Activated CD8-positive, alpha-beta T cell treated with anti-CD3 and anti-CD28 coated beads for 36 hours (primary cell): Measurements from ENCODE around the gene VWA3B. TPM values are rescaled to one million over a fixed set of nuclear protein-coding genes. Genes with fewer than 3 reads are reported as not detected.
A peak's percentile ranks its signal among the peaks of the same experiment; 100 is the strongest.

Source experiments
- ATAC-seq: fragments of 200-7000 bp; cut with Tn5 transposase; one replicate; pipeline ENCODE4 v1.10.0; 2021; ENCODE audit warnings: mild to moderate bottlenecking, moderate library complexity
- CTCF ChIA-PET: fragments of 350-600 bp; sonication (Branson Sonifier 250); formaldehyde crosslinking; loops from one replicate; lab custom pipeline; 2021; ENCODE audit warnings: antibody characterized with exemption; lab: Charles Lee
- POLR2A ChIA-PET: fragments of 350-600 bp; sonication (Branson Sonifier 250); formaldehyde crosslinking; loops from one replicate; lab custom pipeline; 2021; ENCODE audit warnings: antibody characterized with exemption; lab: Charles Lee
- DNase-seq: peaks from one replicate; pipeline ENCODE4 v3.0.0-alpha.2; 2020
- H3K27ac Mint-ChIP-seq: one replicate; pipeline ENCODE4 v1.8.0; 2021; ENCODE audit warnings: mild to moderate bottlenecking, mixed read lengths
- H3K27me3 Mint-ChIP-seq: one replicate; pipeline ENCODE4 v1.8.0; 2021; ENCODE audit warnings: mixed read lengths
- H3K36me3 Mint-ChIP-seq: one replicate; pipeline ENCODE4 v1.8.0; 2021; ENCODE audit warnings: low read depth, mixed read lengths
- H3K4me1 Mint-ChIP-seq: one replicate; pipeline ENCODE4 v1.8.0; 2021; ENCODE audit warnings: low read depth, mixed read lengths
- H3K4me3 Mint-ChIP-seq: one replicate; pipeline ENCODE4 v1.8.0; 2021; ENCODE audit warnings: mild to moderate bottlenecking, moderate library complexity, mixed read lengths
- H3K9me3 Mint-ChIP-seq: one replicate; pipeline ENCODE4 v1.8.0; 2021; ENCODE audit warnings: mixed read lengths
- CTCF ChIP-seq: fragments of 200-600 bp; IDR thresholded peaks from one replicate; pipeline ENCODE4 v1.8.0; 2022; ENCODE audit warnings: antibody characterized with exemption, mild to moderate bottlenecking
- intact Hi-C: fragments of 100-400 bp; cut with micrococcal nuclease; formaldehyde crosslinking; loops from one replicate; pipeline ENCODE4 v1.10.0; 2022
- total RNA-seq, 2 experiments: library from RNA; stranded (reverse); gene quantifications; one replicate each; pipeline ENCODE4 v1.2.3, GENCODE V29; 2021

The VWA3B gene, protein sequence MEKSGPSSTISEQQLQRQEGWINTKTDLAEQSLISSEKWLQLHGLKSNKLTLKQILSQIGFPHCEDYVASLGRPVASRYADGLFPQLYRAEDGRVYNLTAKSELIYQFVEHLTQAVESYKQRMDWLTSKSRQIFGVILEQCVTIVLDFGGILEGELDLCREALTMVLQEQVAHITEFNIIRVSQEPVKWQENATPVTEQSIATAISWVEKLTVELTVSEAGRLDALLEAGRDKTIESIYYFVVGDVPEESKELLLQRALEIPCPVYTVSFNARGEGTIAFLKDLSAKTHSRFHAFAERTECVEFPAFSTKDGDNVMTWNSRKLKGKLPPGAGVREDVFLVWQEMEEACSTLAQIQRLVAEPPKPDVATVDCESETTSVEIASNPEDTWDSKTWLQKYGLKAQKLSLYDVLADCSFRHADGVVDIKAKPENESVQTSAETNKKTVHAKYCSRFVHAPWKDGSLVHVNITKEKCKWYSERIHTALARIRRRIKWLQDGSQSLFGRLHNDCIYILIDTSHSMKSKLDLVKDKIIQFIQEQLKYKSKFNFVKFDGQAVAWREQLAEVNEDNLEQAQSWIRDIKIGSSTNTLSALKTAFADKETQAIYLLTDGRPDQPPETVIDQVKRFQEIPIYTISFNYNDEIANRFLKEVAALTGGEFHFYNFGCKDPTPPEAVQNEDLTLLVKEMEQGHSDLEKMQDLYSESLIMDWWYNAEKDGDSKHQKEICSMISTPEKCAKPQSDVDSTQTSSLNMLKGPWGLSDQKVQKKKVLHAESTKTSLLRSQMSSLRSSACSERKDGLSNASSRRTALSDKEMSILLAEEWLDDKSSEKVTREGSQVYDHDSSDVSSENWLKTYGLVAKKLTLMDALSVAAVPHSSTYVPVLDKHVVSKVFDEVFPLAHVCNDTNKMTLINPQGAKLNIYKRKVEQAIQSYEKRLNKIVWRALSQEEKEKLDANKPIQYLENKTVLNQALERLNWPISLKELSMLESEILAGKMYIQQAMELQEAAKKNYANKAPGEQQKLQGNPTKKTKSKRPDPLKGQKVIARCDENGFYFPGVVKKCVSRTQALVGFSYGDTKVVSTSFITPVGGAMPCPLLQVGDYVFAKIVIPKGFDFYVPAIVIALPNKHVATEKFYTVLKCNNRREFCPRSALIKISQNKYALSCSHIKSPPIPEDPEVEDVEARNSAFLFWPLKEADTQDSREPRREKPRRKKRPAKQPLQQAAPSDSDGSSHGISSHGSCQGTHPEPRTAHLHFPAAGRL (N-terminal part only)
- not detected for total RNA-seq

- CTCF ChIA-PET, result interaction anchor here (1.2 kb wide), 1 partner anchor 387 kb away, joined by 3 read pairs; no protein-coding TSS in a partner anchor
- Mint-ChIP-seq H3K4me3 (peak within 1 kb of the TSS; percentile 63), H3K27me3 (peaks cover 41% of the 10 kb centered on the region), H3K9me3 (no peaks in the 10 kb centered on the region), H3K27ac (peak within 1 kb of the TSS; percentile 29), H3K36me3 (no peaks in the 10 kb centered on the region), H3K4me1 (peaks cover 24% of the 10 kb centered on the region)
- POLR2A ChIA-PET, result interaction anchor here (0.7 to 0.8 kb wide), 2 partner anchors 170 to 302 kb away, joined by 3 read pairs; no protein-coding TSS in a partner anchor
- DNase-seq (peak; percentile 57), ATAC-seq (peak; percentile 79)
- no peak for TF ChIP-seq CTCF
- intact Hi-C loops, result no loop called here
Measured at GRCh38 chr2:98086491-98087446, at the start of gene VWA3B. Gene VWA3B, plus strand, starts transcription at chr2:98087167. Its CDS starts 5,926 bp downstream, at chr2:98093093.

- Mint-ChIP-seq H3K4me1 (no peaks in the 10 kb centered on the region), H3K9me3 (no peaks in the 10 kb centered on the region), H3K27me3 (no peaks in the 10 kb centered on the region), H3K4me3 (no peak overlapping the region), H3K27ac (no peak overlapping the region), H3K36me3 (no peaks in the 10 kb centered on the region)
- ATAC-seq, result no peak
- intact Hi-C loops, result no loop called here
- no peak for TF ChIP-seq CTCF
- ChIA-PET CTCF (interaction anchor here (1.3 kb wide), 1 partner anchor 231 kb away, joined by 3 read pairs; no protein-coding TSS in a partner anchor), POLR2A (no interaction called here)
- no peak for DNase-seq
Measured at GRCh38 chr2:98037206-98037605, 49.8 kb upstream of the VWA3B start.

DNA sequence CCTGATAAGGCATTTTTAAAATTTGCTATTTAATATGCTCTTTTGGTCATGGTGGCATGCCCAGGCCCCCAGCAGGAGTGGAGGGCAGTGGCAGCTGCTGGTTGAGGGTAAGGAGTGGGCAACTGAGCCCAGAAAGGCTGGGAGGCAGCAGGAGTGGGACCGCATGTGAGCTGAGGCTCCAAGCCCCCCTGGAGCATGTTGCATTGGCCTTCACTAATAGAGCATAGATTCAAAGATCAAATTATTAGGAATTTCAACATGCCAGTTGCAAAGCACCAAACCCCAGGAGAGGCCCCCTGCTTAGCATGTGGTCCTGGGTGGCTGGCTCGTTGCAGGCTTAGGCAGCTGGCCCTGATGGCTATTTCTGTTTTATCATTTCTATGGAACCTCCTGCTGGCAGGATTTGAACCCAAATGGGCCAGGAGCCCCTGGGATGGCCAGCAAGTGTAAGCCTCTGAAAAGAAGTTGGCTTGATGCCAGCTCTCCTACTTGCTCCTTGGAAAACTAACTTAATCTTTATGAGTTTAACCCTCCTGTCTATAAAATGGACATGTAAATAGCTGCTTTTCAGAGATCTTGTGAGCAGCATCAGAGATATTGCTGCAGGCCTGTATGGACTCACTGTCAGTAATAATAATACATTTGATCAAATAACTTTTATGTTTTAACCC lies 49.2 kb upstream of the VWA3B start:
- POLR2A ChIA-PET, result no interaction called here

More for the DNA sequence above, 49.2 kb upstream of the VWA3B start:
- no peaks in the 10 kb centered on the region for H3K36me3 Mint-ChIP-seq
- H3K27me3 Mint-ChIP-seq, result no peaks in the 10 kb centered on the region
- no peak overlapping the region for H3K4me3 Mint-ChIP-seq
- H3K27ac Mint-ChIP-seq, result no peak overlapping the region
- intact Hi-C loops, result no loop called here
- H3K9me3 Mint-ChIP-seq, result peaks cover 2% of the 10 kb centered on the region
- ATAC-seq (no peak), DNase-seq (no peak)
- H3K4me1 Mint-ChIP-seq, result no peaks in the 10 kb centered on the region
- CTCF ChIA-PET, result interaction anchor here (1.2 to 1.3 kb wide), 2 partner anchors 149 to 231 kb away, joined by 3 read pairs; no protein-coding TSS in a partner anchor
- TF ChIP-seq CTCF, result no peak
